Measurements from ENCODE around the gene REV3L.

- no peak for TF ChIP-seq CTCF (IDR thresholded peaks at IDR 0.05; ENCODE audit: insufficient read depth, low read length, poor library complexity, severe bottlenecking)
- no peak for TF ChIP-seq EZH2phosphoT487 (conservative IDR thresholded peaks at IDR 0.05; ENCODE audit: low read length)
Observed at GRCh38 chr6:111520524-111520923, 37.5 kb upstream of the REV3L start.

Measured in SU-DHL-6 (cell line).